Head of caudate nucleus (tissue), 42 donors: ENCODE data around the gene PSAP.

Source experiments
- DNase-seq, 42 donors: peaks; one replicate each; pipeline versions ENCODE4 v3.0.0 to v3.0.0-alpha.2; 2020 to 2021; ENCODE audit warnings: mixed read lengths in 7 of 42
- intact Hi-C: fragments of 100-400 bp; cut with DNase I; formaldehyde crosslinking; loops from one replicate; pipeline ENCODE4 v1.15.0; 2022

Gene PSAP

DNA sequence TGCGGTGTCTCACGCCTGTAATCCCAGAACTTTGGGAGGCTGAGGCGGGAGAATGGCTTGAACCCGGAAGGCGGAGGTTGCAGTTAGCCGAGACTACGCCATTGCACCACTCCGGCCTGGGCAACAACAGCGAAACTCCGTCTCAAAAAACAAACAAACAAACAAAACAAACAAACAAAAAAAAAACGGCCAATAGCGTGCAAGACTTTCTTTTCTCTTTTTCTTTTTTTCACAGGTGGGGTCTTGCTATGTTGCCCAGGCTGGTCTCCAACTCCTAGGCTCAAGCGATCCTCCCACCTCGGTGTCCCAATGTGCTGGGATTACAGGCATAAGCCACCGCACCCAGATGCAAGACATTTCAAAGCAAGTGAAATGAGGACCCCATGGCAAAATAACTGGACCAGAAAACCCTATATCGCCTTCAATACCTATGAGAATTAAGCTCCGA is 1.6 kb downstream of the PSAP start:
- DNase-seq, result peak in 2 of 42 donors; percentile 30 to 31
- intact Hi-C loops, result no loop called here

- intact Hi-C loops, result no loop called here
- peak in 1 of 42 donors; percentile 5 for DNase-seq
Measured at GRCh38 chr10:71848325-71849275, 2.5 kb downstream of the PSAP start.

DNA sequence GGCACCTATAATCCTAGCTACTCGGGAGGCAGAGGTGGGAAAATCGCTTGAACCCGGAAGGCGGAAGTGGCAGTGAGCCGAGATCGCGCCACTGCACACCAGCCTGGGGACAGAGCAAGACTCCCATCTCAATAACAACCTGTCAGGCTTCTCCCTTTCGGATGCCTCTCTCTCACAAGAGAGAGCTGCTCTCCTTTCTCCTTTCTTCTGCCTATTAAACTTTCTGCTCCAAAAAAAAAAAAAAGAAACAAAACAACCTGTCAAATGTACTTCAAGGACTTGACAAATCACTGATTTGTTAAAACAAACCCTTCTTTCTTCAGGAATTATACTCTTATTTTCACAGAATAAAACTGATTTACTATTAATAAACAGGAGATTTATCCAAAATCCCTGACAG is 3.6 kb downstream of the PSAP start:
- DNase-seq, result peak in 1 of 42 donors; percentile 22
- intact Hi-C loops, result no loop called here

DNA sequence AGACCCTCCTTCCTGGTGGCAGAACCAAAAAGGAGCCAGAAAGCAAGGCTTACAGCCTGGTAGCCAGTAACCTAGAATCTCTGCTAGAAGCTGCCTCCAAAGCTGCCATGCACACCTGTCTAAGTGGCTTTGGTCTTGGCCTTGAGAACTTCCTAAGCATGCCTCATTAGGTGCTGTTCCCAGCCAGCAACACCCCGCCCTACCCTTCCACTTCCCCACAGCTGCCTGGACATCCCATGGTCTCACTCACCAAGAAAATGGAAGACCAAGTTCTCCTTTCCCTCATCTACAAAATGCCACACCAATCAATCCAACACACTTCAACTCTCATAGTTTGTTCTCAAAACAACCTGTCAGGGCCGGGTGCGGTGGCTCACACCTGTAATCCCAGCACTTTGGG is 4.2 kb downstream of the PSAP start:
- no peak for DNase-seq
- intact Hi-C loops, result no loop called here

DNA sequence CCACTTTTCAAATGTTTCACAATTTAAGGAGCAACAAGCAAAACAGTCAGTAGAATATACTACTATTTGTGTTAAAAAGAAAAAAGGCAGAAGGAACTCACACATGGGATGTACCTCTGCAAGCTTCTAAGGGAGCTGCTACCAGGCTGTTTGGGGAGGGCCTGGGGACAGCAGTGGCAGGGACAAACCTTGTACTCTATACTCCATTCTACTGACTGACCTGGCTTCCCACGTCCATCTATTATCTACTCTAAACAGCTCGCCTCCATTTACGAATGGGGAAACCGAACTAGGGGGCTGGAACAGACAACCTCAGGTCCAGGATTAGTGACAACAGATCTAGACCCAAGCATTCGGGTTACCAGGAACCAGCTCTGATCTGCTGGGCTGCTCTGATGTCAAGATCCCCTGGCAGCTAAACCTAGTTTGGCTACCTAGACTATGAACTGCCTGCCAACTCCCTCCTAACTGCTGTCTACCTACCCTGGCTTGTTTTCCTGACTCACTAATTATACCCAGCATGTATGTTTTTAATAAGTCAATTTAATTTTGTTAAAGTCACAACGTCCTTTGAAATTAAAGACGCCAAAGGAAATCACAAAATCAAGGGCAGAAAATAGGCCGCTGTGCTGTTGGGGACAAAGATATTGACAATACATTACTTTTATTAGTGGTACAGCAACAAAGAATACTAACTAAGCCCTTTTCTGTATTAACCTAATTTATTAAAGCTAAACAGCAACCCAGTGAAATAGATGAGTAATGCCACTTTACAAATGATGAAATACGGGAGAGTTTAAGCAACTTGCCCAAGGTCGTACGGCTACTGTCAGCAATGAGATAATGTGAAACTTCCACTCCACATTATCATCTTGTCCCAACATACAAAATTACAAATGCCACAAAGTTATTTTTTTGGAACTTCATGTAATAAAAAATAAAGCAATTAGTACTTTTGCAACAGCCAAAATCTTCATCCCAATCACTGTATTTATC is 5.3 kb downstream of the PSAP start:
- intact Hi-C loops, result no loop called here
- peak in 1 of 42 donors; percentile 1 for DNase-seq

- no peak for DNase-seq
- intact Hi-C loops, result no loop called here
Measured at GRCh38 chr10:71844695-71845094, 6.4 kb downstream of the PSAP start.

- intact Hi-C loops, result no loop called here
Measured at GRCh38 chr10:71844084-71844483, 7.0 kb downstream of the PSAP start.

GRCh38 chr10:71842856-71843686 is 8.0 kb downstream of the PSAP start:
- DNase-seq, result peak in 1 of 42 donors; percentile 28
- intact Hi-C loops, result no loop called here

More at GRCh38 chr10:71844084-71844483, 7.0 kb downstream of the PSAP start:
- no peak for DNase-seq

GRCh38 chr10:71842422-71842821 is 8.6 kb downstream of the PSAP start:
- no peak for DNase-seq
- intact Hi-C loops, result no loop called here

- DNase-seq, result peak in 21 of 42 donors; percentile 36 to 77 (median 54)
- intact Hi-C loops, result no loop called here
Measured at GRCh38 chr10:71840958-71841335, 10.1 kb downstream of the PSAP start.

DNA sequence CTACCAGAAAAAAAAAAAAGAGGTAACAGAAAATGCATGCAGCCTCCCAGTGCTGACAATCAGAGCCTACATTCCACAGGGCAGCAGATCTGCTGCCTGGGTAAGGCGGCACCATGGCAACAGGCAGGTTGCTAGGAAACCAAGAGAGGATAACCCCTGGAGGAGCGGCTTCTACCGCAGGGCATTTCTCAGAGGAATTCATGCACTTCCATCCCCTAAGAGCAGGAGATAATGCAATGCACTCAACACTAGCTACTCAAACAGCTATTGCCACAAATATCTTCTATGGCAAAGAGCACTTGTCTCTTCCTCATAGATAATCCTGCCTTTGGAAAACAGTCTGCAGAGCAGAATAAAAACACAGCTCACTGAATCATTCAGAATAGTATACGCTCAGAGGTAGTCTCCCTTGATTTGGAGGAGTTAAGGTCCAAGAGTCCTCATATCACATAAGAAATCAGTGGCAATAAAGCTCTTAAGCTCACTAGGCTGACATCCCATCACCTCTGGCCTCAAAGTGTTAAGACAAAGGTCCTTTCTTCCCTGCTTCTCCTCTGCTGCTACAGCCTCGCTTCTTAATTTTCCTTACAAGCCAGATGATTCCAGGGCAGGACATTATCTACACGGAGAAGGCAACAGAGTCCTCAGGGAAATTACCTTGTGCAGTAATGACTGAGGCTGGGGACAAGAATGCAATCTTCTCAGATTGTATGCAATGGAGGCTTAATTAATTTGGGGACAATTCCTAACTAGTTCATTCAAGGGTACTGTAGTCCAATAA is 10.7 kb downstream of the PSAP start:
- intact Hi-C loops, result no loop called here
- peak; percentile 78 to 97 (median 91) for DNase-seq

- DNase-seq, result peak in 1 of 42 donors; percentile 12
- intact Hi-C loops, result no loop called here
Measured at GRCh38 chr10:71838264-71839211, 12.5 kb downstream of the PSAP start.

GRCh38 chr10:71837098-71837827 is 13.8 kb downstream of the PSAP start:
- intact Hi-C loops, result no loop called here
- peak in 16 of 42 donors; percentile 45 to 75 (median 56) for DNase-seq

GRCh38 chr10:71836596-71836974 is 14.5 kb downstream of the PSAP start:
- no peak for DNase-seq
- intact Hi-C loops, result no loop called here

GRCh38 chr10:71835671-71836595 is 15.1 kb downstream of the PSAP start:
- peak; percentile 62 to 97 (median 89) for DNase-seq
- intact Hi-C loops, result no loop called here
